ENCODE results near the gene FBN2. TPM values are rescaled to one million over a fixed set of nuclear protein-coding genes. Genes with fewer than 3 reads are reported as not detected.
A peak's percentile ranks its signal among the peaks of the same experiment; 100 is the strongest.

Gene FBN2
- 67.5 and 69.0 TPM in 2 replicates for total RNA-seq (2012; rRNA removed)
- 22.6 and 26.7 TPM in 2 replicates for polyA plus RNA-seq (2012; rRNA removed)
- 12.4 and 13.0 TPM in 2 replicates for polyA plus RNA-seq (2012; cell fraction: cytosol; rRNA removed)
- polyA plus RNA-seq (2012; cell fraction: nucleus; rRNA removed; ENCODE audit: low replicate concordance): 9.7 and 25.9 TPM in 2 replicates
- Bru-seq, nascent RNA: percentile 97 among the genes with signal in this experiment
- BruChase-seq, experiment 1, labeled RNA remaining after a 6-hour chase: percentile 93 among the genes with signal in this experiment
- percentile 91 among the genes with signal in this experiment for BruChase-seq, experiment 2, labeled RNA remaining after a 2-hour chase
- long read RNA-seq, transcript FBN2-207 (7 exons, 1,977 nt): major isoform, 6 of 472 reads
- long read RNA-seq, partial matches to known transcripts: 304 of 472 reads
- long read RNA-seq, other reads (novel, unspliced or antisense): 161 of 472 reads

DNA sequence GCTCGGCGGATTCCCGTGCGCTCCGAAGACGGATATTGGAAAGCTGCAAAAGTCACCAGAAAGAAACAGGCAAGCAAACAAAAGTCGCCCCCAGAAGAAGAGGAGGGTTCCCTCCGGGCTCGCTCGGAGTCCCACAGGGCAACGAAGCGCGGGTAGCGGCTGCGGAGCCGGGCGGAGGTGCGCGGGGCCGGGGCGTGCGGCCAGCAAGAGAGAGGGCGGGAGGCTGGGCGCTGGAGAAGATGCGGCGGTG is at the start of gene FBN2:
Gene FBN2, minus strand, starts transcription at position 246 of the 250 bp plus-strand sequence. CDS start 642 bp downstream, outside the sequence.
- CTCF ChIA-PET: interaction anchor here (2.2 kb wide), 1 partner anchor 135 kb away, joined by 7 read pairs; no protein-coding TSS in a partner anchor
- H3K27ac ChIP-seq (ENCODE audit: insufficient read depth, low read length): peak within 1 kb of the TSS; percentile 81
- dilution Hi-C loops (cut with HindIII; ENCODE audit: low sequenced_read_pairs, unreplicated experiment): no loop called here

More for the DNA sequence above, at the start of gene FBN2:
- Histone ChIP-seq H2BK120ac (ENCODE audit: low read depth, low read length) (peak within 1 kb of the TSS; percentile 82), H2AFZ (replicated peaks; ENCODE audit: low read length, poor library complexity) (peak within 1 kb of the TSS; percentile 96), H4K8ac (ENCODE audit: low read depth in 2 of 2, low read length in 2 of 2) (peak within 1 kb of the TSS; percentile 78 to 79; a peak in 3 of 4 replicates), H3K4me3 (ENCODE audit: insufficient read depth, low read depth, low read length) (peak within 1 kb of the TSS; percentile 81), H3K9me3 (ENCODE audit: control insufficient read depth, insufficient read depth, low read length) (no peaks in the 10 kb centered on the region), H3K18ac (ENCODE audit: low read depth, low read length) (peak within 1 kb of the TSS; percentile 33; the same call in 1 of the 2 replicates), H3K4ac (ENCODE audit: low read depth, low read length) (peak within 1 kb of the TSS; percentile 85), H3K23ac (ENCODE audit: low read depth, low read length) (peak within 1 kb of the TSS; percentile 74), H4K91ac (ENCODE audit: insufficient read depth, low read depth, low read length) (peak within 1 kb of the TSS; percentile 85), H4K5ac (ENCODE audit: low read depth, low read length) (peak within 1 kb of the TSS; percentile 20; the same call in 1 of the 2 replicates), H4K20me1 (ENCODE audit: insufficient read depth, low read length) (peaks cover 23% of the 10 kb centered on the region; the same call in 1 of the 2 replicates), H3K14ac (replicated peaks; ENCODE audit: low read depth, low read length) (peak within 1 kb of the TSS; percentile 63; the same call in 1 of the 2 replicates), H2BK15ac (ENCODE audit: low read depth, low read length) (peak within 1 kb of the TSS; percentile 39; the same call in 1 of the 3 replicates), H3K79me1 (ENCODE audit: low read depth in 1 of 2, low read length in 2 of 2) (peaks cover 7 to 21% of the 10 kb centered on the region in 2 experiments; a peak in 3 of 4 replicates), H2AK5ac (ENCODE audit: low read depth, low read length) (peak within 1 kb of the TSS; percentile 67; the same call in 1 of the 2 replicates), H3K9ac (ENCODE audit: low read depth, low read length) (peak within 1 kb of the TSS; percentile 72), H3K4me1 (ENCODE audit: control insufficient read depth, insufficient read depth, low read length) (peaks cover 6% of the 10 kb centered on the region), H2AK9ac (replicated peaks; ENCODE audit: low read depth, low read length, poor library complexity) (peak within 1 kb of the TSS; percentile 97), H3K9me1 (ENCODE audit: insufficient read depth, low read length) (peaks cover 11% of the 10 kb centered on the region), H3K27me3 (ENCODE audit: control insufficient read depth, insufficient read depth, low read length) (no peaks in the 10 kb centered on the region), H3K4me2 (ENCODE audit: low read depth, low read length) (peak within 1 kb of the TSS; percentile 74), H2BK5ac (ENCODE audit: low read depth, low read length, poor library complexity, severe bottlenecking) (peak within 1 kb of the TSS; percentile 60), H3K36me3 (ENCODE audit: control insufficient read depth, insufficient read depth, low read length) (peaks cover 8% of the 10 kb centered on the region), H3K56ac (ENCODE audit: extremely low read depth, insufficient read depth, low read length) (peak within 1 kb of the TSS; percentile 43; the same call in 1 of the 2 replicates), H2BK20ac (ENCODE audit: low read depth, low read length) (no peak within 1 kb of the TSS)
- DNase-seq (no peak), ATAC-seq (ENCODE audit: low read depth) (no peak)
- in situ Hi-C loops (cut with MboI; ENCODE audit: low sequenced_read_pairs): loop anchor here (5.0 kb wide), 1 partner anchor 134 kb away; no protein-coding TSS in a partner anchor
- POLR2A ChIA-PET (ENCODE audit: unreplicated experiment): interaction anchor here (1.9 kb wide), 1 partner anchor 135 kb away, joined by 8 read pairs; no protein-coding TSS in a partner anchor
- no TSS peak for BruUV-seq (replicated peaks)
- TF ChIP-seq MAFK (IDR thresholded peaks at IDR 0.05; ENCODE audit: low read depth, low read length) (no peak), POLR2A (IDR thresholded peaks at IDR 0.05; ENCODE audit: low read depth, low read length) (0 out of 2 replicates have a peak, but pooled peaks have one; percentile 3)
- intact Hi-C loops (cut with micrococcal nuclease): loop anchor here (1.0 to 10.0 kb wide), 6 partner anchors 35 to 306 kb away; no protein-coding TSS in a partner anchor
- 0% methylated on average over 10 of the region's 26 CpGs; no CpG with 5 or more reads in 1 of the 2 experiments for WGBS, 2 experiments (ENCODE audit: extremely low coverage in 2 of 2, insufficient read length in 1 of 2)
